Esophagus muscularis mucosa (tissue), 4 donors: ENCODE data around the gene PBXIP1. TPM values are rescaled to one million over a fixed set of nuclear protein-coding genes. Genes with fewer than 3 reads are reported as not detected.

ENCODE experiments used
- DNase-seq: peaks from one replicate; pipeline ENCODE4 v3.0.0-alpha.2; 2017; ENCODE audit errors: extremely low spot score
- H3K27ac ChIP-seq, 4 donors: fragments of 200-600 bp; sonication (generic); replicated peaks in 1 of 4; 1 replicate in 3 of 4; 2 replicates in 1 of 4; pipeline ENCODE4 v1.5.1; 2016 to 2019; ENCODE audit warnings: mild to moderate bottlenecking in 1 of 4
- H3K27me3 ChIP-seq, 4 donors: fragments of 200-600 bp; sonication (generic); one replicate each; pipeline versions ENCODE4 v1.5.1 to v1.6.0; 2016 to 2019
- H3K36me3 ChIP-seq, 4 donors: fragments of 200-600 bp; sonication (generic); one replicate each; pipeline ENCODE4 v1.5.1; 2016 to 2019
- H3K4me1 ChIP-seq, 4 donors: fragments of 200-600 bp; sonication (generic); one replicate each; pipeline ENCODE4 v1.5.1; 2016 to 2019
- H3K4me3 ChIP-seq, 4 donors: fragments of 200-600 bp; sonication (generic); 1 replicate in 2 of 4; 2 replicates in 2 of 4; pipeline ENCODE4 v1.5.1; 2016 to 2019; ENCODE audit warnings: mild to moderate bottlenecking in 4 of 4, moderate library complexity in 1 of 4
- H3K9me3 ChIP-seq, 4 donors: fragments of 200-600 bp; sonication (generic); 1 replicate in 3 of 4; 2 replicates in 1 of 4; pipeline ENCODE4 v1.5.1; 2016 to 2019
- CTCF ChIP-seq, 3 experiments: fragments of 200-600 bp in 2 of 3; fragments of 450-650 bp in 1 of 3; sonication (generic) in 2 of 3; IDR thresholded peaks; one replicate each; pipeline ENCODE4 v1.5.1; 2017 to 2019; ENCODE audit warnings: antibody characterized with exemption in 3 of 3, mild to moderate bottlenecking in 2 of 3, moderate library complexity in 1 of 3
- EP300 ChIP-seq: sonication (generic); formaldehyde crosslinking; IDR thresholded peaks from one replicate; pipeline ENCODE4 v1.6.1; 2017; ENCODE audit warnings: antibody characterized with exemption
- POLR2A ChIP-seq: fragments of 450-650 bp; IDR thresholded peaks from one replicate; pipeline ENCODE4 v1.6.1; 2017; ENCODE audit warnings: antibody characterized with exemption, moderate library complexity, mild to moderate bottlenecking, low read depth
- POLR2AphosphoS5 ChIP-seq, 2 donors: sonication (generic); formaldehyde crosslinking; IDR thresholded peaks; one replicate each; pipeline ENCODE4 v1.6.1; 2017; ENCODE audit warnings: antibody characterized with exemption in 2 of 2
- WGBS: methylation state at CpG from one replicate; pipeline ENCODE4 v1.1.5; 2018; 5-methylcytosine and 5-hydroxymethylcytosine counted together
- intact Hi-C: fragments of 100-400 bp; cut with DNase I; formaldehyde crosslinking; loops from one replicate; pipeline ENCODE4 v1.15.1; 2023
- total RNA-seq, 4 donors: library from RNA; depleted of rRNA; stranded (reverse); fragments of >200 nt; gene quantifications; one replicate each; pipeline versions ENCODE4 v1.1.0 to v1.2.1, GENCODE V29; 2016

The PBXIP1 gene
- total RNA-seq, 4 donors from 2014 or later, result 192 to 309 (median 238) TPM

- intact Hi-C loops, result no loop called here
- no peak for DNase-seq
- Histone ChIP-seq H3K4me3 (no peak overlapping the region), H3K9me3 (no peaks in the 10 kb centered on the region), H3K4me1 (peaks cover 29 to 48% (median 39%) of the 10 kb centered on the region in 4 donors), H3K27ac (peak overlapping the region in 1 of 4 donors; percentile 8), H3K36me3 (peaks cover 21 to 61% (median 40%) of the 10 kb centered on the region in 4 donors), H3K27me3 (no peaks in the 10 kb centered on the region)
- TF ChIP-seq CTCF (IDR thresholded peaks at IDR 0.05) (no peak), EP300 (no peak), POLR2AphosphoS5 (IDR thresholded peaks at IDR 0.05) (no peak), POLR2A (no peak)
- 85% methylated on average over 9 of the region's 17 CpGs for WGBS
Observed at GRCh38 chr1:154945962-154946850, 9.7 kb downstream of the PBXIP1 start.

- DNase-seq, result no peak
- Histone ChIP-seq H3K27ac (peak overlapping the region in 2 of 4 donors; percentile 25 to 97), H3K9me3 (no peaks in the 10 kb centered on the region), H3K4me1 (peaks cover 31 to 41% (median 40%) of the 10 kb centered on the region in 4 donors), H3K27me3 (no peaks in the 10 kb centered on the region), H3K4me3 (no peak overlapping the region), H3K36me3 (peaks cover 13 to 52% (median 34%) of the 10 kb centered on the region in 4 donors)
- TF ChIP-seq POLR2AphosphoS5 (IDR thresholded peaks at IDR 0.05), result no peak
- no peak for TF ChIP-seq CTCF (IDR thresholded peaks at IDR 0.05)
- no peak for TF ChIP-seq EP300
- TF ChIP-seq POLR2A, result no peak
- WGBS, result 68% methylated on average over 10 of the region's 15 CpGs
- intact Hi-C loops, result no loop called here
Observed at GRCh38 chr1:154945160-154945961, 10.5 kb downstream of the PBXIP1 start.

- H3K27ac ChIP-seq, result peak overlapping the region; percentile 25 to 97 (median 58)
- WGBS, result 31% methylated on average over 8 of the region's 9 CpGs
- peaks cover 8 to 46% (median 31%) of the 10 kb centered on the region in 4 donors for H3K36me3 ChIP-seq
- H3K4me1 ChIP-seq, result peaks cover 38 to 48% (median 47%) of the 10 kb centered on the region in 4 donors
- intact Hi-C loops, result no loop called here
- H3K27me3 ChIP-seq, result no peaks in the 10 kb centered on the region
- DNase-seq, result no peak
- no peak overlapping the region for H3K4me3 ChIP-seq
- no peak for TF ChIP-seq EP300
- no peak for TF ChIP-seq CTCF (IDR thresholded peaks at IDR 0.05)
- TF ChIP-seq POLR2A, result no peak
- TF ChIP-seq POLR2AphosphoS5 (IDR thresholded peaks at IDR 0.05), result no peak
- H3K9me3 ChIP-seq, result no peaks in the 10 kb centered on the region
Observed at GRCh38 chr1:154944401-154945159, 11.3 kb downstream of the PBXIP1 start.

- intact Hi-C loops, result no loop called here
Observed at GRCh38 chr1:154943649-154944400, 12.1 kb downstream of the PBXIP1 start.

More at GRCh38 chr1:154943649-154944400, 12.1 kb downstream of the PBXIP1 start:
- WGBS, result 49% methylated on average over 6 of the region's 6 CpGs
- H3K9me3 ChIP-seq, result no peaks in the 10 kb centered on the region
- TF ChIP-seq POLR2AphosphoS5 (IDR thresholded peaks at IDR 0.05) (no peak), CTCF (IDR thresholded peaks at IDR 0.05) (peak; percentile 60 to 79 (median 63))
- H3K4me3 ChIP-seq, result no peak overlapping the region
- DNase-seq, result no peak
- H3K27me3 ChIP-seq, result no peaks in the 10 kb centered on the region
- H3K4me1 ChIP-seq, result peaks cover 39 to 52% (median 49%) of the 10 kb centered on the region in 4 donors
- peak overlapping the region; percentile 25 to 97 (median 58) for H3K27ac ChIP-seq
- peaks cover 8 to 45% (median 31%) of the 10 kb centered on the region in 4 donors for H3K36me3 ChIP-seq
